ENCODE measurements around the gene CFAP54.

- TF ChIP-seq SIN3A (IDR thresholded peaks at IDR 0.05; ENCODE audit: borderline replicate concordance, insufficient read depth, low read depth, low read length) = no peak
- TF ChIP-seq CTCF (IDR thresholded peaks at IDR 0.05) = no peak
Measured at GRCh38 chr12:96623656-96624217, 134.4 kb downstream of the CFAP54 start.
